ENCODE measurements around the gene INPPL1.
"Not testable (repeated sequence)": the region's sequence is repeated elsewhere in the genome, so short reads cannot be mapped to it uniquely, and the experiment has no call there.

INPPL1 gene

GRCh38 chr11:72224564-72225410, at the start of gene INPPL1:
Gene INPPL1, plus strand, starts transcription at chr11:72224767. Its CDS starts 218 bp downstream, at chr11:72224985.
- DNase-seq (ENCODE audit: low read depth): no peak

GRCh38 chr11:72177656-72178055, 46.9 kb upstream of the INPPL1 start:
- no peak for DNase-seq (ENCODE audit: low read depth)

- DNase-seq (ENCODE audit: low read depth): no peak
These were observed 45.3 kb upstream of the INPPL1 start for GRCh38 chr11:72179049-72179803.

- peak; percentile 24 for DNase-seq (ENCODE audit: low read depth)
These were observed 44.7 kb upstream of the INPPL1 start for GRCh38 chr11:72179804-72180396.

GRCh38 chr11:72180892-72181552, 43.5 kb upstream of the INPPL1 start:
- not testable (repeated sequence) for DNase-seq (ENCODE audit: low read depth)

- not testable (repeated sequence) for DNase-seq (ENCODE audit: low read depth)
These were observed 43.0 kb upstream of the INPPL1 start for GRCh38 chr11:72181553-72181958.

GRCh38 chr11:72188267-72188666, 36.3 kb upstream of the INPPL1 start:
- DNase-seq (ENCODE audit: low read depth): no peak

- DNase-seq (ENCODE audit: low read depth): no peak
These were observed 34.9 kb upstream of the INPPL1 start for GRCh38 chr11:72189455-72190250.

GRCh38 chr11:72190631-72191071, 33.9 kb upstream of the INPPL1 start:
- DNase-seq (ENCODE audit: low read depth): no peak

GRCh38 chr11:72191961-72192381, 32.6 kb upstream of the INPPL1 start, which contains the start of gene FOLR1:
Gene FOLR1, plus strand, starts transcription at chr11:72192140. Its CDS starts 34 bp downstream, at chr11:72192174.
- DNase-seq (ENCODE audit: low read depth): no peak

GRCh38 chr11:72195518-72196270, 28.9 kb upstream of the INPPL1 start:
- no peak for DNase-seq (ENCODE audit: low read depth)

- DNase-seq (ENCODE audit: low read depth): not testable (repeated sequence)
These were observed 23.1 kb upstream of the INPPL1 start for GRCh38 chr11:72201445-72201844.

- no peak for DNase-seq (ENCODE audit: low read depth)
These were observed 22.0 kb upstream of the INPPL1 start for GRCh38 chr11:72202571-72202970.

- no peak for DNase-seq (ENCODE audit: low read depth)
These were observed 21.4 kb upstream of the INPPL1 start for GRCh38 chr11:72203163-72203562.

GRCh38 chr11:72204886-72205285, 19.7 kb upstream of the INPPL1 start:
- no peak for DNase-seq (ENCODE audit: low read depth)

- DNase-seq (ENCODE audit: low read depth): not testable (repeated sequence)
These were observed 17.8 kb upstream of the INPPL1 start for GRCh38 chr11:72206794-72207193.

GRCh38 chr11:72208281-72208680, 16.3 kb upstream of the INPPL1 start:
- DNase-seq (ENCODE audit: low read depth): no peak

GRCh38 chr11:72209101-72209500, 15.5 kb upstream of the INPPL1 start:
- DNase-seq (ENCODE audit: low read depth): no peak

- no peak for DNase-seq (ENCODE audit: low read depth)
These were observed 7.9 kb upstream of the INPPL1 start, which contains the start of gene FOLR2 for GRCh38 chr11:72216638-72217037. Gene FOLR2, plus strand, starts transcription at chr11:72216794. Its CDS starts 1,791 bp downstream, at chr11:72218585.

GRCh38 chr11:72217841-72218240, 6.7 kb upstream of the INPPL1 start:
- DNase-seq (ENCODE audit: low read depth): no peak

All from HS-5 (cell line).